Caco-2 (cell line): Measurements from ENCODE around the gene LCMT1. TPM values are rescaled to one million over a fixed set of nuclear protein-coding genes. Genes with fewer than 3 reads are reported as not detected.
"Not testable (repeated sequence)": the region's sequence is repeated elsewhere in the genome, so short reads cannot be mapped to it uniquely, and the experiment has no call there.

Experiments used
- BruUV-seq: library from RNA; stranded (reverse); fragments of 400-500 nt; replicated peaks from 2 replicates; lab custom pipeline; 2021; lab: Mats Ljungman, UMichigan
- CTCF ChIA-PET: fragments of 300-600 bp; sonication (Branson Sonifier 250); formaldehyde crosslinking; loops from one replicate; lab custom pipeline; 2022; ENCODE audit warnings: antibody characterized with exemption; lab: Charles Lee
- POLR2A ChIA-PET: fragments of 300-600 bp; sonication (Branson Sonifier 250); formaldehyde crosslinking; loops from one replicate; lab custom pipeline; 2022; ENCODE audit warnings: antibody characterized with exemption; lab: Charles Lee
- DNase-seq, 2 experiments: peaks; one replicate each; pipeline versions ENCODE4 v3.0.0 to v3.0.0-alpha.2; 2020 to 2022
- H3K27me3 ChIP-seq: replicated peaks from 2 replicates; pipeline ENCODE4 v1.6.0; 2011; ENCODE audit warnings: low read length; ENCODE audit not compliant: control insufficient read depth, insufficient read depth
- H3K36me3 ChIP-seq: 2 replicates; pipeline ENCODE4 v1.5.1; 2011; ENCODE audit warnings: low read length; ENCODE audit not compliant: control insufficient read depth, insufficient read depth
- H3K4me1 ChIP-seq: fragments of 250-450 bp; sonication (Bioruptor Pico); 2 replicates; pipeline ENCODE4 v1.5.1; 2020; ENCODE audit warnings: mild to moderate bottlenecking
- H3K4me3 ChIP-seq: 2 replicates; pipeline ENCODE4 v1.5.1; 2011; ENCODE audit warnings: low read depth, mild to moderate bottlenecking, control low read depth, low read length
- H3K9me3 ChIP-seq: fragments of 250-450 bp; sonication (Bioruptor Pico); 2 replicates; pipeline ENCODE4 v1.5.1; 2020; ENCODE audit warnings: mild to moderate bottlenecking, moderate library complexity
- H3K27ac Mint-ChIP-seq: one replicate; pipeline ENCODE4 v1.8.0; 2022; ENCODE audit warnings: mixed read lengths; ENCODE audit not compliant: unreplicated experiment
- H3K27me3 Mint-ChIP-seq: one replicate; pipeline ENCODE4 v1.8.0; 2022; ENCODE audit warnings: mixed read lengths; ENCODE audit not compliant: insufficient read depth, unreplicated experiment
- H3K36me3 Mint-ChIP-seq: one replicate; pipeline ENCODE4 v1.8.0; 2022; ENCODE audit warnings: mild to moderate bottlenecking, mixed read lengths; ENCODE audit not compliant: insufficient read depth, unreplicated experiment
- H3K4me1 Mint-ChIP-seq: one replicate; pipeline ENCODE4 v1.8.0; 2022; ENCODE audit warnings: low read depth, mixed read lengths; ENCODE audit not compliant: unreplicated experiment
- H3K4me3 Mint-ChIP-seq: one replicate; pipeline ENCODE4 v1.8.0; 2022; ENCODE audit warnings: mild to moderate bottlenecking, moderate library complexity, mixed read lengths; ENCODE audit not compliant: unreplicated experiment
- H3K9me3 Mint-ChIP-seq: one replicate; pipeline ENCODE4 v1.8.0; 2022; ENCODE audit warnings: mixed read lengths; ENCODE audit not compliant: unreplicated experiment
- CTCF ChIP-seq, 2 experiments: fragments of 200-600 bp in 1 of 2; IDR thresholded peaks; 1 replicate in 1 of 2; 2 replicates in 1 of 2; pipeline versions ENCODE4 v1.5.1 to v1.8.0; 2011 to 2022; ENCODE audit warnings: antibody characterized with exemption in 1 of 2, control low read depth in 1 of 2, inconsistent platforms in 1 of 2, low read depth in 1 of 2, low read length in 1 of 2, mild to moderate bottlenecking in 1 of 2, moderate library complexity in 1 of 2; ENCODE audit not compliant: insufficient read depth in 1 of 2, severe bottlenecking in 1 of 2, unreplicated experiment in 1 of 2
- intact Hi-C: fragments of 100-400 bp; cut with micrococcal nuclease; formaldehyde crosslinking; loops from one replicate; pipeline ENCODE4 v1.10.0; 2022; ENCODE audit not compliant: unreplicated experiment
- total RNA-seq: library from RNA; stranded (reverse); gene quantifications from 2 replicates; pipeline ENCODE4 v1.2.3, GENCODE V29; 2022

LCMT1 gene
- total RNA-seq, 1 experiment from 2014 or later = 53.9 TPM

- BruUV-seq = no TSS peak
Measured at GRCh38 chr16:25121824-25122600, 10.5 kb downstream of the LCMT1 start.

GRCh38 chr16:25124503-25124902 is 13.0 kb downstream of the LCMT1 start:
- Histone ChIP-seq H3K36me3 (no peaks in the 10 kb centered on the region), H3K27me3 (no peaks in the 10 kb centered on the region), H3K9me3 (no peaks in the 10 kb centered on the region), H3K4me1 (peaks cover 3% of the 10 kb centered on the region; the same call in 1 of the 2 replicates), H3K4me3 (no peak overlapping the region)
- no peak for DNase-seq
- Mint-ChIP-seq H3K4me1 (peaks cover 11% of the 10 kb centered on the region), H3K27ac (no peak overlapping the region), H3K27me3 (no peaks in the 10 kb centered on the region), H3K36me3 (peaks cover 3% of the 10 kb centered on the region), H3K4me3 (no peak overlapping the region), H3K9me3 (no peaks in the 10 kb centered on the region)
- BruUV-seq = no TSS peak
- intact Hi-C loops = no loop called here
- no peak for TF ChIP-seq CTCF (IDR thresholded peaks at IDR 0.05; ENCODE audit: insufficient read depth in 1 of 2, low read depth in 1 of 2, low read length in 1 of 2, severe bottlenecking in 1 of 2, unreplicated experiment in 1 of 2)
- CTCF ChIA-PET = no interaction called here
- POLR2A ChIA-PET = no interaction called here

More at GRCh38 chr16:25121824-25122600, 10.5 kb downstream of the LCMT1 start:
- H3K36me3 Mint-ChIP-seq = peaks cover 6% of the 10 kb centered on the region
- no peak overlapping the region for H3K4me3 Mint-ChIP-seq
- Histone ChIP-seq H3K4me1 (peaks cover 3% of the 10 kb centered on the region; the same call in 1 of the 2 replicates), H3K27me3 (no peaks in the 10 kb centered on the region), H3K36me3 (no peaks in the 10 kb centered on the region), H3K9me3 (no peaks in the 10 kb centered on the region), H3K4me3 (no peak overlapping the region)
- no peaks in the 10 kb centered on the region for H3K9me3 Mint-ChIP-seq
- ChIA-PET CTCF (interaction anchor here (0.6 kb wide), 1 partner anchor 104 kb away, joined by 3 read pairs; no protein-coding TSS in a partner anchor), POLR2A (no interaction called here)
- no peaks in the 10 kb centered on the region for H3K27me3 Mint-ChIP-seq
- H3K27ac Mint-ChIP-seq = no peak overlapping the region
- intact Hi-C loops = no loop called here
- H3K4me1 Mint-ChIP-seq = peaks cover 23% of the 10 kb centered on the region
- DNase-seq = no peak
- TF ChIP-seq CTCF (IDR thresholded peaks at IDR 0.05; ENCODE audit: insufficient read depth in 1 of 2, low read depth in 1 of 2, low read length in 1 of 2, severe bottlenecking in 1 of 2, unreplicated experiment in 1 of 2) = no peak

GRCh38 chr16:25126086-25126666 is 14.6 kb downstream of the LCMT1 start:
- Mint-ChIP-seq H3K27ac (peak overlapping the region; percentile 39), H3K36me3 (peaks cover 12% of the 10 kb centered on the region), H3K4me1 (peaks cover 11% of the 10 kb centered on the region)
- POLR2A ChIA-PET, DNase-seq, H3K9me3 ChIP-seq, H3K27me3 ChIP-seq, H3K9me3 Mint-ChIP-seq, H3K4me3 Mint-ChIP-seq, H3K27me3 Mint-ChIP-seq, H3K4me1 ChIP-seq, H3K36me3 ChIP-seq, BruUV-seq, H3K4me3 ChIP-seq: not testable (repeated sequence)
- CTCF ChIA-PET = interaction anchor here (1.0 to 1.6 kb wide), 3 partner anchors 9 to 99 kb away, joined by 3 to 19 read pairs (median 5); partner anchors contain the start of gene LCMT1
- intact Hi-C loops = loop anchor here (1.0 kb wide), 1 partner anchor 99 kb away; no protein-coding TSS in a partner anchor
